OCI-LY3 (cell line): ENCODE results near the gene SMARCA4.

Experiments
- EZH2phosphoT487 ChIP-seq: fragments of 200-600 bp; shearing (Covaris generic); IDR thresholded peaks from 2 replicates; pipeline ENCODE4 v1.6.1; 2018; ENCODE audit warnings: antibody characterized with exemption, mixed run types, low read depth
- TF ChIP-seq, protein P1 (sequence below): fragments of 200-600, 300-600 bp; sonication (generic); IDR thresholded peaks from 2 replicates; pipeline ENCODE4 v1.5.1; 2014; ENCODE audit warnings: antibody characterized with exemption, low read length, low read depth

DNA sequence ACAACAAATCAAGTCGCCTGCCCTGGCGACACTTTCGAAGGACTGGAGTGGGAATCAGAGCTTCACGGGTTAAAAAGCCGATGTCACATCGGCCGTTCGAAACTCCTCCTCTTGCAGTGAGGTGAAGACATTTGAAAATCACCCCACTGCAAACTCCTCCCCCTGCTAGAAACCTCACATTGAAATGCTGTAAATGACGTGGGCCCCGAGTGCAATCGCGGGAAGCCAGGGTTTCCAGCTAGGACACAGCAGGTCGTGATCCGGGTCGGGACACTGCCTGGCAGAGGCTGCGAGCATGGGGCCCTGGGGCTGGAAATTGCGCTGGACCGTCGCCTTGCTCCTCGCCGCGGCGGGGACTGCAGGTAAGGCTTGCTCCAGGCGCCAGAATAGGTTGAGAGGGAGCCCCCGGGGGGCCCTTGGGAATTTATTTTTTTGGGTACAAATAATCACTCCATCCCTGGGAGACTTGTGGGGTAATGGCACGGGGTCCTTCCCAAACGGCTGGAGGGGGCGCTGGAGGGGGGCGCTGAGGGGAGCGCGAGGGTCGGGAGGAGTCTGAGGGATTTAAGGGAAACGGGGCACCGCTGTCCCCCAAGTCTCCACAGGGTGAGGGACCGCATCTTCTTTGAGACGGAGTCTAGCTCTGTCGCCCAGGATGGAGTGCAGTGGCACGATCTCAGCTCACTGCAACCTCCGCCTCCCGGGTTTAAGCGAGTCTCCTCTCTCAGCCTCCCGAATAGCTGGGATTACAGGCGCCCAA is 128.6 kb downstream of the SMARCA4 start, which contains the start of gene LDLR:
- TF ChIP-seq, protein P1, sequence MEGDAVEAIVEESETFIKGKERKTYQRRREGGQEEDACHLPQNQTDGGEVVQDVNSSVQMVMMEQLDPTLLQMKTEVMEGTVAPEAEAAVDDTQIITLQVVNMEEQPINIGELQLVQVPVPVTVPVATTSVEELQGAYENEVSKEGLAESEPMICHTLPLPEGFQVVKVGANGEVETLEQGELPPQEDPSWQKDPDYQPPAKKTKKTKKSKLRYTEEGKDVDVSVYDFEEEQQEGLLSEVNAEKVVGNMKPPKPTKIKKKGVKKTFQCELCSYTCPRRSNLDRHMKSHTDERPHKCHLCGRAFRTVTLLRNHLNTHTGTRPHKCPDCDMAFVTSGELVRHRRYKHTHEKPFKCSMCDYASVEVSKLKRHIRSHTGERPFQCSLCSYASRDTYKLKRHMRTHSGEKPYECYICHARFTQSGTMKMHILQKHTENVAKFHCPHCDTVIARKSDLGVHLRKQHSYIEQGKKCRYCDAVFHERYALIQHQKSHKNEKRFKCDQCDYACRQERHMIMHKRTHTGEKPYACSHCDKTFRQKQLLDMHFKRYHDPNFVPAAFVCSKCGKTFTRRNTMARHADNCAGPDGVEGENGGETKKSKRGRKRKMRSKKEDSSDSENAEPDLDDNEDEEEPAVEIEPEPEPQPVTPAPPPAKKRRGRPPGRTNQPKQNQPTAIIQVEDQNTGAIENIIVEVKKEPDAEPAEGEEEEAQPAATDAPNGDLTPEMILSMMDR = no peak
- TF ChIP-seq EZH2phosphoT487 = no peak
